K562 (cell line): ENCODE results near the gene PEPD. TPM values are rescaled to one million over a fixed set of nuclear protein-coding genes. Genes with fewer than 3 reads are reported as not detected.

Source experiments
- ATAC-seq: fragments of 200-7000 bp; cut with Tn5 transposase; 3 replicates; pipeline ENCODE4 v1.9.1; 2020; ENCODE audit warnings: moderate library complexity
- BruUV-seq: library from RNA; stranded (reverse); fragments of 400-500 nt; replicated peaks from 2 replicates; lab custom pipeline; 2021; lab: Mats Ljungman, UMichigan
- CTCF ChIA-PET: fragments of 300-600 bp; formaldehyde crosslinking; extraction: SDS; loops from one replicate; lab custom pipeline; 2021; ENCODE audit warnings: low intra/inter-chr PET ratio; lab: Yijun Ruan, JAX
- POLR2A ChIA-PET: fragments of 300-600, 350-650 bp; sonication (Branson Sonifier 250); formaldehyde crosslinking; extraction: SDS; loops from one replicate; lab custom pipeline; 2021; ENCODE audit warnings: antibody characterized with exemption, inconsistent platforms; lab: Yijun Ruan, JAX
- DNase-seq, 4 experiments: peaks; one replicate each; pipeline versions ENCODE4 v3.0.0 to v3.0.0-alpha.2; 2011 to 2018; ENCODE audit warnings: low spot score in 3 of 4, mixed read lengths in 3 of 4; ENCODE audit errors: extremely low read depth in 1 of 4
- FAIRE-seq: peaks from 2 replicates; lab custom pipeline; 2011; peaks lifted over from hg19 to GRCh38; lab: Jason Lieb, UNC
- H2AFZ ChIP-seq: 2 replicates; pipeline ENCODE4 v1.6.0; 2011; ENCODE audit warnings: low read depth, low read length, control low read depth, inconsistent platforms
- H3K27ac ChIP-seq: fragments of 200-600 bp; 3 replicates; pipeline ENCODE4 v1.8.0; 2011; ENCODE audit warnings: low read depth, mild to moderate bottlenecking, control low read depth, inconsistent platforms, low read length, moderate library complexity, mixed read lengths; ENCODE audit errors: extremely low read depth
- H3K27me3 ChIP-seq, 2 experiments: fragments of 300-600 bp in 1 of 2; 2 replicates in 1 of 2; 3 replicates in 1 of 2; pipeline versions ENCODE4 v1.6.0 to v1.8.0; 2011; ENCODE audit warnings: inconsistent platforms in 2 of 2, low read length in 2 of 2, mild to moderate bottlenecking in 1 of 2, mixed read lengths in 1 of 2, moderate library complexity in 1 of 2; ENCODE audit not compliant: control insufficient read depth in 2 of 2, insufficient read depth in 2 of 2
- H3K36me3 ChIP-seq: fragments of 300-600 bp; 3 replicates; pipeline ENCODE4 v1.8.0; 2011; ENCODE audit warnings: mild to moderate bottlenecking, low read length, inconsistent platforms; ENCODE audit not compliant: control insufficient read depth, insufficient read depth
- H3K4me1 ChIP-seq, 2 experiments: fragments of 200-600 bp in 1 of 2; replicated peaks in 1 of 2; 2 replicates in 1 of 2; 3 replicates in 1 of 2; pipeline versions ENCODE4 v1.5.1 to v1.8.0; 2011; ENCODE audit warnings: inconsistent platforms in 2 of 2, low read length in 2 of 2, mild to moderate bottlenecking in 1 of 2, mixed read lengths in 1 of 2, moderate library complexity in 1 of 2; ENCODE audit not compliant: control insufficient read depth in 2 of 2, insufficient read depth in 2 of 2
- H3K4me2 ChIP-seq: 2 replicates; pipeline ENCODE4 v1.6.1; 2011; ENCODE audit warnings: low read length, control low read depth, inconsistent platforms, mixed read lengths; ENCODE audit not compliant: insufficient read depth
- H3K4me3 ChIP-seq: fragments of 200-600 bp; sonication (generic), shearing (Covaris generic); 2 replicates; pipeline ENCODE4 v1.5.1; 2016; ENCODE audit warnings: control low read depth, inconsistent platforms
- H3K79me2 ChIP-seq: fragments of 200-600 bp; 3 replicates; pipeline ENCODE4 v1.8.0; 2011; ENCODE audit warnings: low read length, inconsistent platforms; ENCODE audit not compliant: control insufficient read depth, insufficient read depth
- H3K9ac ChIP-seq, 2 experiments: 2 replicates each; pipeline versions ENCODE4 v1.6.0 to v1.6.1; 2011; ENCODE audit warnings: low read depth in 2 of 2, low read length in 2 of 2, control low read depth in 1 of 2, inconsistent platforms in 1 of 2, mild to moderate bottlenecking in 1 of 2, mixed read lengths in 1 of 2; ENCODE audit not compliant: insufficient read depth in 1 of 2
- H3K9me1 ChIP-seq: one replicate; pipeline ENCODE4 v1.6.0; 2011; ENCODE audit warnings: inconsistent platforms, mild to moderate bottlenecking, low read length, moderate library complexity; ENCODE audit not compliant: control insufficient read depth, insufficient read depth
- H3K9me3 ChIP-seq: replicated peaks from 2 replicates; pipeline ENCODE4 v1.5.1; 2011; ENCODE audit warnings: low read depth, low read length, inconsistent platforms; ENCODE audit not compliant: control insufficient read depth, insufficient read depth
- H4K20me1 ChIP-seq: replicated peaks from 2 replicates; pipeline ENCODE4 v1.6.1; 2011; ENCODE audit warnings: low read length, inconsistent platforms, mixed read lengths; ENCODE audit not compliant: control insufficient read depth, insufficient read depth
- CREM ChIP-seq: IDR thresholded peaks from 2 replicates; pipeline ENCODE4 v1.6.1; 2014; ENCODE audit warnings: antibody characterized with exemption, low read depth
- CTCFL ChIP-seq: IDR thresholded peaks from 2 replicates; pipeline ENCODE4 v1.6.1; 2011; ENCODE audit warnings: borderline replicate concordance, low read depth, mild to moderate bottlenecking, moderate library complexity, low read length; ENCODE audit not compliant: insufficient read depth, poor library complexity, severe bottlenecking
- E2F3 ChIP-seq: fragments of 250-450 bp; sonication (Bioruptor Pico); IDR thresholded peaks from 2 replicates; pipeline ENCODE4 v1.4.0; 2020; ENCODE audit warnings: mild to moderate bottlenecking
- ESRRB ChIP-seq: fragments of 250-450 bp; sonication (Bioruptor Pico); IDR thresholded peaks from 2 replicates; pipeline ENCODE4 v1.5.0; 2020; ENCODE audit warnings: mild to moderate bottlenecking, moderate library complexity, borderline replicate concordance
- HIVEP1 ChIP-seq: fragments of 250-450 bp; sonication (Bioruptor Pico); IDR thresholded peaks from 2 replicates; pipeline ENCODE4 v1.4.0; 2020; ENCODE audit warnings: mild to moderate bottlenecking
- KAT7 ChIP-seq: sonication (generic); formaldehyde crosslinking; IDR thresholded peaks from 2 replicates; pipeline ENCODE4 v1.8.0; 2022; ENCODE audit warnings: missing genetic modification reagents, mild to moderate bottlenecking, borderline replicate concordance
- KLF13 ChIP-seq: fragments of 450-650 bp; IDR thresholded peaks from 2 replicates; pipeline ENCODE4 v1.6.1; 2016; ENCODE audit warnings: missing genetic modification characterization, low read depth, mild to moderate bottlenecking, missing compliant biosample characterization, moderate library complexity, borderline replicate concordance
- MCM5 ChIP-seq: fragments of 450-650 bp; IDR thresholded peaks from 2 replicates; pipeline ENCODE4 v1.6.1; 2016; ENCODE audit warnings: low read depth
- NFIC ChIP-seq: fragments of 450-650 bp; IDR thresholded peaks from 2 replicates; pipeline ENCODE4 v1.6.1; 2017; ENCODE audit warnings: mild to moderate bottlenecking, inconsistent platforms
- POLR2AphosphoS5 ChIP-seq: IDR thresholded peaks from 2 replicates; pipeline ENCODE4 v1.6.1; 2011; ENCODE audit warnings: mild to moderate bottlenecking, low read depth, low read length, moderate library complexity; ENCODE audit not compliant: control insufficient read depth, insufficient read depth
- SMAD1 ChIP-seq: fragments of 150-350 bp; IDR thresholded peaks from 2 replicates; pipeline ENCODE4 v1.6.1; 2014; ENCODE audit warnings: low read length, low read depth; ENCODE audit not compliant: partially characterized antibody
- SMAD2 ChIP-seq: fragments of 150-350 bp; IDR thresholded peaks from 2 replicates; pipeline ENCODE4 v1.6.1; 2014; ENCODE audit warnings: low read depth, mild to moderate bottlenecking, low read length
- TSHZ1 ChIP-seq: fragments of 250-450 bp; sonication (Bioruptor Pico); IDR thresholded peaks from 2 replicates; pipeline ENCODE4 v1.4.0; 2020; ENCODE audit warnings: mild to moderate bottlenecking, moderate library complexity
- ZNF561 ChIP-seq: fragments of 450-650 bp; formaldehyde crosslinking; conservative IDR thresholded peaks from 2 replicates; pipeline ENCODE4 v1.4.0; 2020; ENCODE audit warnings: mild to moderate bottlenecking, moderate library complexity
- WGBS: fragments of 100-300 bp; shearing (Covaris generic); methylation state at CpG from one replicate; pipeline ENCODE4 v1.1.6; 2016; ENCODE audit warnings: low coverage, mixed read lengths; ENCODE audit not compliant: insufficient coverage; ENCODE audit errors: missing lambda C conversion rate; 5-methylcytosine and 5-hydroxymethylcytosine counted together
- in situ Hi-C: fragments of 300-500 bp; cut with MboI; formaldehyde crosslinking; loops from 4 replicates; pipeline ENCODE4 v1.15.0; 2018; ENCODE audit warnings: inconsistent platforms, mixed read lengths
- intact Hi-C: fragments of 100-400 bp; cut with micrococcal nuclease; formaldehyde crosslinking; loops from 2 replicates; pipeline ENCODE4 v1.14.2; 2022
- polyA plus RNA-seq, 8 experiments: library from polyadenylated mRNA; depleted of rRNA in 4 of 8; stranded (reverse) in 5 of 8; unstranded in 3 of 8; fragments of >200 nt; fragmentation: Nextera tagmentation in 2 of 8; fragmentation: Illumina TruSeq in 1 of 8; extraction: Ambion mirVana in 2 of 8; extraction: Trizol in 1 of 8; gene quantifications; 2 replicates each; pipeline versions ENCODE4 v1.2.1 to v1.2.3, GENCODE V29; 2011 to 2014; ENCODE audit warnings: inconsistent platforms in 1 of 8, missing spikeins in 1 of 8
- total RNA-seq, 7 experiments: library from RNA; depleted of rRNA in 6 of 7; stranded (reverse); fragments of >200 nt in 6 of 7; fragmentation: Illumina TruSeq in 2 of 7; extraction: Trizol in 2 of 7; gene quantifications; 2 replicates each; pipeline versions ENCODE4 v1.2.1 to v1.2.3, GENCODE V29; 2011 to 2021; ENCODE audit warnings: low replicate concordance in 1 of 7

PEPD gene
- total and polyA plus RNA-seq, 9 of the 15 experiments (the other 6 are each of a cell fraction or from before 2014, with no cell fraction given), result 1.3 to 19.2 (median 16.0) TPM

- Histone ChIP-seq H4K20me1 (0 out of 2 replicates have a peak, but pooled peaks cover 5% of the 10 kb centered on the region), H3K9me1 (no peaks in the 10 kb centered on the region), H2AFZ (no peak overlapping the region), H3K4me1 (no peaks in the 10 kb centered on the region; a peak in 1 of 5 replicates), H3K9ac (no peak overlapping the region), H3K27me3 (peaks cover 0 to 16% of the 10 kb centered on the region in 2 experiments; a peak in 2 of 5 replicates), H3K4me3 (no peak overlapping the region), H3K79me2 (no peaks in the 10 kb centered on the region)
- DNase-seq (no peak), FAIRE-seq (no peak)
- ChIA-PET POLR2A (interaction anchor here (0.6 to 1.2 kb wide), 2 partner anchors 10 to 153 kb away, joined by 3 to 4 read pairs; no protein-coding TSS in a partner anchor), CTCF (no interaction called here)
- BruUV-seq, result no TSS peak
- in situ Hi-C loops (loop anchor here (25.0 kb wide), 1 partner anchor 1264 kb away; no protein-coding TSS in a partner anchor), intact Hi-C loops (no loop called here)
- no peak for TF ChIP-seq MCM5
- TF ChIP-seq SMAD2, result no peak
- TF ChIP-seq ESRRB (CRISPR knock-in tag), result no peak
- no peak for TF ChIP-seq SMAD1
- TF ChIP-seq CTCFL, result no peak
- TF ChIP-seq ZNF561 (CRISPR knock-in tag), result no peak
- no peak for TF ChIP-seq CREM
- TF ChIP-seq KLF13 (tag), result no peak
- TF ChIP-seq TSHZ1 (CRISPR knock-in tag), result no peak
- no peak for TF ChIP-seq NFIC
- no peak for TF ChIP-seq KAT7 (CRISPR knock-in tag)
- TF ChIP-seq HIVEP1 (CRISPR knock-in tag), result no peak
- TF ChIP-seq POLR2AphosphoS5, result no peak
- TF ChIP-seq E2F3 (CRISPR knock-in tag), result no peak
- TF ChIP-seq, all 486 proteins: peak for 0
- H3K9me3 ChIP-seq, result no peaks in the 10 kb centered on the region
- H3K36me3 ChIP-seq, result no peaks in the 10 kb centered on the region
- H3K27ac ChIP-seq, result no peak overlapping the region
- 9% methylated on average over 9 of the region's 9 CpGs for WGBS
- H3K4me2 ChIP-seq, result no peak overlapping the region
- no peak for ATAC-seq
Measured at GRCh38 chr19:33448159-33448516, 73.5 kb downstream of the PEPD start.
